IPS DF 19.7 (cell line): ENCODE data around the gene ACER2.

Experiments used
- DNase-seq: peaks from one replicate; pipeline ENCODE4 v3.0.0-alpha.2; 2013; ENCODE audit warnings: low read depth, low spot score

The ACER2 gene

DNA sequence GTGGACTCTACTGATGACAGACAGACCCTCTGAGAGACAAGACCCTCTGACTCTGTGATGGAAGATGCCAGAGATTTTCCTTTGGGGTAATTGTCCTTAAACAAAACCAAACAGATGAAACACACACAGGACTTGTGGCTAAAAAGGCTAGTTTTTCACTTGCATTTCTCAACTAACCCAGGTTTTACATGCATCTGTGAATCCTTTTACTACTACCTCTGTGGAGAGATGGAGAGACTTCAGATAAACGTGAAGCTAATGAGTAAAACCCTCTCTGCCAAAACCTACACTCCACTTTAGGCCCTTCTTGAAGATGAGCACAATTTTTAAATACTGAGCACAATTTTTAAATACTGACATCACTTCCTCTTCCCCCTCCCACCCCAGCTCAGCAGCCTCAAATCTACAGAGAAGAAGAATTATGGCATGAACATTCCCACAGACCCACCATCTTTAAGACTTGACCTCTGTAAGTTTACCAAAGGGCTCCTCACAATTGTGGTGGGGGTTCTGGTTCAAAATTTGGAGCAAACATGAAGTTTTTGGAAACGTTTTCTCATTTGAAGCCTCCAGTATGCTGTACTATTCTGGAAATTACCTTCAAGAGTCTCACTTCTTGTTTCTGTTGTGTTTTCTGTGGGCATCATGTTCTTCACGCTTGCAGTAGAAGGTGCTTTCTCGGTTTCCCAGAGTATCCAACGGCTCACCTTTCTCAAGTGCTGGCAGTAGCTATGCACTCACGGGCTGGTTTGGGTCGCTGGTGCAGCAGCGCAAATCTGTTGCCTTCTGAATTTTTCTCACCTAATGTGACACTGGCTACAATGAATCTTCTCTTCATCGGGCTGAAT lies 42.7 kb downstream of the ACER2 start:
- DNase-seq = no peak

DNA sequence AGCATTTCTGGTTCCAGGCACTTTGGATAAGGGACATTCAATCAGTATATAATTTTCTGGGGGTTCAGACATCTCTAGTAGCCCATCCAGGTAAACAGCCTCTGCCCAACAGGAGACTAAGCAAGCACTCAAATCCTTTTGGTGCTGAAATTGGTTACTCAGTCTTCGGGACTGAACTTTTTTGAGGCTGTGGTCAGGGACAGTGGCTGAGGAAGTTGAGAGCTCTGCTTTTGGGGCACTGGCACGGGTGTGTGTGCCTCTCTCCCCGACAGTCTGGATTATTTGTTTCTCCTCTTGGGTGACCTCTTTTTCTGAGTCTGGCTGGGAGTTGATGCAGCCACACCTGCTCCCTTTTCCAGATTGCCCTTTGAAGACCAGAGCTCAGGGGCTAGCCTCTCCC lies 47.6 kb downstream of the ACER2 start:
- DNase-seq = no peak

GRCh38 chr9:19456996-19457692 lies 48.3 kb downstream of the ACER2 start:
- peak; percentile 45 for DNase-seq

DNA sequence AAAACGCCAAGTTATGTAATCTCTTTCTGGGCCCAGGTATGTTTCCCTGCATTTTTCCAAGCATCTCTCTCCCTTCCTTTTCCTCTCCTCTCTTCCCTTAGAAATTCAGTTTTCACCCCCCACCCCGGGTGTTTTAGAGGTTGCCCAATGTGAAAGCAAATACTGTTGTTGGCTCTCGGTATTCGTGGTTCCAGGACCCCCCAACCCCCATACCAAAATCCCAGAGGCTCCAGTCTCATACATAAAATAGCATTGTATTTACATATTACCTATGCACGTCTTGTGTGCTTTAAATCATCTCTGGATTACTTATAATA lies 48.8 kb downstream of the ACER2 start:
- DNase-seq = no peak

- DNase-seq = no peak
These were observed 51.4 kb downstream of the ACER2 start for GRCh38 chr9:19460243-19460642.

DNA sequence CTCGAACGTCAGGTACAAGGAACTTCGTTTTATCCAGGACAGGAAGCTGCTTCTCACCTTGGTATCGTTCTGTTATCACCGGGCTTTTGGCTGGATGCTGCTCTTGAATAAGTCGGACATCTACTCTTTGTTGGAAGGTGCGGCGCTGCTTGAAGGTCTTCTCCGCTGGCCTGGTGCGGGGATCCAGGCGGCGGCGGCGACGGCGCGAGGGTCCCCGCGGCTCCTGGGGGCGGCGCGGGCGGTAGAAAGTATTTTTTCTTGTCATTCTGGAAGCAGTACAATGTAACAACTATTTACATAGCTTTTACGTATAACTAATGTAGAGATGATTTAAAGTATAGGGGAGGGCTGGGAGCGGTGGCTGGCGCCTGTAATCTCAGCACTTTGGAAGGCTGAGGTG lies 52.3 kb downstream of the ACER2 start:
- no peak for DNase-seq

DNA sequence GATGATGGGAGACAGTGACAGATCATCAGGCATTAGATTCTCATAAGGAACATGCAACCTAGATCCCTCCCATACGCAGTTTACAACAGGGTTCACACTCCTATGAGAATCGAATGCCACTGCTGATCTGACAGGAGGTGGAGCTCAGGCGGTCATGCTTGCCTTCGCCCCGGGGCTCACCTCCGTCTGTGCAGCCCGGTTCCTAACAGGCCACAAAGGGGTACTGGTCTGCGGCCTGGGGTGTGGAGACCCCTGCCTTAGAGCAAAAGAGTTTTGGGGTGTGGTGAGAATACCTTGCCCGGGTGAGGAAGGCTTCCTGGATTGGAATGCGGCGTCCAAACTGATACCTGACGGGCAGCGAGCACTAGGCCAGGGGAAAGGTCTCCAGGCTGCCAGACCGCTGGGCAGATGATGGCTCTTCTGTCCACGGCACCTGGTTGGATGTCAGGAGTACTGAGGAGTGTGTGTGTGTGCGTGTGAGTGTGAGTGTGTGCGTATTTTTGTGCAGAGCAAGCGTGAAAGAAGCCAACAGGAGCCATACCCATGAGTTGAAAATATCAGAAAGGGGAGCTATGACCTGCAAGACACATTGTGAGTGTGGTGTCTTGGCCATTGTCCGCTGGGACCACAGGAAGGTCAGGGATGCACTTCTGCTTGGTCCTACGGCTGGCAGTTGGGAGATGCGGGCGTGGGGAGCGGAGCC lies 55.4 kb downstream of the ACER2 start:
- no peak for DNase-seq

DNA sequence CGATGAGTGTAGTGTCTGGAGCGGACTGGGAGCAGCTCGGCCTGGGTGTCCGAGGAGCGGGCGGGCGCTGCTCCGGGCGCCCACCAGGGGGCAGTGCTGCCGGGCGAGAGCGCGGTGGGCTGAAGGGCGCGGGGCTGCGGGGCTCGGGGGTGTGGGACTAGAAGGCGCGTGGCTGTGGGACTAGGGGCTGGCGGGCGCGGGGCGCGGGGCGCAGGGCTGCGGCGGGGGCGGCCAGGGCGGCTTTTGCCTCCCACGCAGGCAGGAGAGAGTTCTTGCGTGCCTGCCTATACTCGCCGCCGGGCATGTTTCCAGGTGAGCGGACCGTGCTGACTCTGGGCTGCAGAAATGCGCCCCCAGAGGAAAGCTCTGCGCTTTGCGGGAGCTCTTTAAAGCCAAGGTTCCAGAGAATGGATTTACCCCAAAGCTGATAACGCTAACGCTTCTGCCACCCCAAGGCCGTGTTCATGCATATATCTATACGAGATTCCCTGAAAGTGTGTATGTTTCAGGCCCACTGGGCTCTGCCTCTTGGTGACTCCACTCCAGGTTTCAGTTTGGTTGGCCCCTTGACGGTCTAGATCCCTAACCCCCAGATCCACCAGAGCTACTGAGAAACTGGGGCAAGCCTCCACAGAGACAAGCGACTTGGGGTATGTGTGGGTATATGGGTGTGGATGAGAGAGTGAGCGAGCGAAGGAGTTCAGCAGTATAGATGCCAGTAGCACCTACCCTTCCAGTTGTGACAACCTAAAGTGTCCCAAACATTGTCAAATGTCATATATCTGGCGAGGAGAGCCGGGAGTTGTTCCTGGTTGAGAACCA lies 56.2 kb downstream of the ACER2 start:
- peak; percentile 52 for DNase-seq

DNA sequence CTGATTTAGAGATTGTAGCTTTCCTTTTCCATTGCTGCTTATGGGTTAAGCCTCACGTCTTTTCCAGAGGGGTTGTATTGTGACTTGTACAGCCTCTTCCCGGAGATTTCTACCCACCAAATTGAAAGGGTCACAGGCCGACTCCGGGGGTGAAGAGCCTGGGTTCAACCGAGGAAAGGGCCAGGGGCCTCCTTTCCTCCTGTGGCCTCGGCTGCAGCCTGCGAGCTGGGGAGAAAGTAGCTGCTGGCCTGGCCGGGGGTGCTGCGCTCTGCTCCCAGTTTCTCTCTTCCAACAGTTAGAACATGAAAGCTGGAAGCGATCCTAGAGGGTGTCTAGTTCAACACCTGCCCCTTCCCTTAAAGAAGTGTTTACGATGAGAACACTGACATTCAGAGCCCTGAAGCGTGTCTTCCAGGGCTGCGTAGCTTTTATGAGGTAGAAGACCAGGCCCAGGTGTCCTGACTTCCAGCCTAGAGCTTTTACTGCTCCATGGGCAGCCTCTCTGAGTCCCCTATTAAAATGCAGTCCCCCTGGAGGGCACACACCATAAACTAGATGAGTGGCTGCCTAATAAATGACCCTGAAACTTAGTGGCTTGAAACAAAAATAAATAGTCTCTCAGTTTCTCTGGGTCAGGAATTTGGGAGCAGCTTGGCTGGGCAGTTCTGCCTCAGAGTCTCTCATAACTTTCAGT lies 56.9 kb downstream of the ACER2 start:
- no peak for DNase-seq

DNA sequence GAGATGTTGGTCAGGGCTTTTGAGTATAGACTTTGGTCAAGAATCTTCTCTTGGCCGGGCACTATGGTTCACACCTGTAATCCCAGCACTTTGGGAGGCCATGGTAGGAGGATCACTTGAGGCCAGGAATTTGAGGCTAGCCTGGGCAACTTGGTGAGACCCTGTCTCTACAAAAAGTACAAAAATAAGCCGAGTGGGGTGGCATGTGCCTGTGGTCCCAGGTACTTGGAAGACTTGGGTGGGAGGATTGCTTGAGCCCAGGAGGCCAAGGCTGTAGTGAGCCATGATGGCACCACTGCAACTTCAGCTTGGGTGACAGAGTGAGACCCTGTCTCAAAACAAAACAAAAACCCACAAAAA lies 57.5 kb downstream of the ACER2 start:
- no peak for DNase-seq

- DNase-seq = no peak
These were observed 60.5 kb downstream of the ACER2 start for GRCh38 chr9:19469271-19469670.

- no peak for DNase-seq
These were observed 61.8 kb downstream of the ACER2 start for GRCh38 chr9:19470567-19470966.

DNA sequence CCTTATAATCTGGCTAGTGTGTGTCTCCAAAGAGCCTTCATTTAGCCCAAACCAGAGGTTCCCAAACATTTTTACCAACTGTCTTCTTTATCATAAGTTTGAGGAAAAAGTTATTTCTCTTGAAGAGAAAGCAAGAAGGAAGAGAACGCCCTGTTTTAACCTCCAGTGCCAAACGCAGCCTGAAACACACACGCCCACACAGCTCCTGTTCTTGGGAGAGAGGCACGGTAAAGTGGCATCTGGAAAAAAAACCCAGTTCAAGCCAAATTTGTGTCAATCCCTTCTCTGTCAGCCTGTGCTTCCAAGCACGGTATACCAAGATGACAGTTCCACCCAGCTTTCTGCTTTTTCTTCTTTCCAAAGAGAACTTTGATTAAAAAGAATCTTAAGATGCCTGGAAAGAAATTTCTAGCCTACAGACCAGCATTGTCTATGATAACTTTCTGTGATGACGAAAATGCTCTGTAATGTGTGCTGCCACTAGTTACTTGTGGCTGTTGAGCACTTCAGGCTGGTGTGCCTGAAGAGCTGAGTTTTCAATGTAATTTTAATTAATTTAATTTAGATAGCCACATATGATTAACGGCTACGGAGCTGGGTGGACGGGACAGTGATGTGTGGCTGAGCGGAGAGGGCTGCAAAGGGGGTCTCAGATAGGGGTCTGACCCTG lies 62.3 kb downstream of the ACER2 start:
- no peak for DNase-seq

- no peak for DNase-seq
These were observed 63.2 kb downstream of the ACER2 start for GRCh38 chr9:19471737-19472648.

DNA sequence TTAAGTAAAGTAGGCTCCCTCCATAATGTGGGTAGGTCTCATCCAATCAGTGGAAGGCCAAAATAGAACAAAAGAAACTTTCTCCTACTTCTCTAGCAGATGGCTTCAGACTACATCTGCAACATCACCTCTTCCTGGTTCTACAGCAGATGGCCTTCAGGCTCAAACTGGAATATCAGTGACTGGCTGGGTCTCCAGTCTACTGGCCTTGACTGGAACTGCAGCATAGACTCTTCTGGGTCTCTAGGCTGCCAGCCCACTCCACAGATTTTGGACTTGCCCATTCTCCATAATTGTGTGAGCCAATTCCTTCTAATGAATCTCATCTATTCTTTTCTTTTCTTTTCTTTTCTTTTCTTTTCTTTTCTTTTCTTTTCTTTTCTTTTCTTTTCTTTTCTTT lies 64.8 kb downstream of the ACER2 start:
- DNase-seq = no peak

GRCh38 chr9:19479874-19480273 lies 71.1 kb downstream of the ACER2 start:
- no peak for DNase-seq

DNA sequence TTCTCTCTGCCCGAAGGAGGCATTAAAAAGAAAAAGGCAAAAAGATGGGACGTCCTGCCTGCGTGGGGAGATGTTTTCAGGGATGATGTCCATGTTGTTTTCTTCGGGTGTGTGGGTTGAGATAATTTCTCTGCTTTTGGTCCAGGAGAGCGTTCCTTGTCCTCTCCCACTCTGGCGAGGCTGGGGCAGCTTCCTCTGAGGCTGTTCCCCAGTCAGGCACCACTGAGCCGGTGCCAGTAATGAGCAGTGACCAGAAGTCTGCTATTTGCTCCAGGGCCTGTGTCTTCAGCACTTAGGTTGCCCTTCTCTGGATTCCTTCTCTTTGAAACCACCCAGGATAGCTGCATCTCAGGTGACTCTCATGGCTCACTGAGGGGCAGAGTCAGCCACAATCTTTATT lies 71.5 kb downstream of the ACER2 start:
- DNase-seq = no peak

DNA sequence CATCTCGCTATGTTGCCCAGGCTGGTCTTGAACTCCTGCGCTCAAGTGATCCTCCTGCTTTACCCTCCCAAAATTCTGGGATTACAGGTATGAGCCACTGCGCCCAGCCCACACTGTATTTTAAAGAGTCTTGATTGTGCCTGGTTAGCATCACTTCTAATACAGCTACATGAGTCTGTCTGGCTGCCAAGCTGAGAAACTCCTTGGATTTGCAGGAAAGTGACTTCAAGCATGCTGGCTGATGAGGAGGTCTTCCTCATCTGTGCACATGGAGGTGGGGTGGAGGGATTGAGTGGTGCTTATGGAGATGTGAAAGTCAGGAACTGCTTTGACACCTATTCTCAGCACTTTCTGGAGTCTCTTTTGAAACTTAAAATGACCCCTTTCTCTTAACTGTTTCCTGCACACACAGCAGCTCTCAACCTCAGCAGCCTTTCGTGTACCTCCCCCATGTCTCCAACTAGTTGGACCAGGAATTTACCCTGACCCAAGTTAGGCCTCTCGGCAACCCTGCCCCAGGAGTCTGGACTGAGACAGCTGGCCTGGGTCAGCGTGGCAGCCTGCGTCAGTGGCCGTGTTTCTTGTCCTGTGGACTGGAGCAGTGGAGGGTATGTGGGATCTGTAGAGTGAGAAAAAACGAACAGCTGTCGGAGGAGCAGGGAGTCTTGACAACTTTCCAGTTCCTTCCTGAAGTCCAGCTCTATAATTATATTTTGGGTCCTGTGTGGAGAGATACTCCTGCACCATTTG lies 72.5 kb downstream of the ACER2 start:
- no peak for DNase-seq

GRCh38 chr9:19481971-19482404 lies 73.2 kb downstream of the ACER2 start:
- no peak for DNase-seq
